Mammary epithelial cell (primary cell): ENCODE results near the gene NOTO.

Source experiments
- CTCF ChIP-seq, 2 donors: IDR thresholded peaks in 1 of 2; conservative IDR thresholded peaks in 1 of 2; 2 replicates each; pipeline ENCODE4 v1.5.1; 2011 to 2012; ENCODE audit warnings: inconsistent platforms in 2 of 2, low read length in 2 of 2, mild to moderate bottlenecking in 2 of 2, control low read depth in 1 of 2, low read depth in 1 of 2; ENCODE audit not compliant: insufficient read depth in 1 of 2; ENCODE audit errors: extremely low read depth in 1 of 2
- EZH2 ChIP-seq: IDR thresholded peaks from 2 replicates; pipeline ENCODE4 v1.6.1; 2012; ENCODE audit warnings: low read length, inconsistent platforms, borderline replicate concordance

- TF ChIP-seq CTCF (conservative IDR thresholded peaks at IDR 0.05 in 1 of 2, IDR thresholded peaks at IDR 0.05 in 1 of 2; ENCODE audit: extremely low read depth in 1 of 2, insufficient read depth in 1 of 2, low read depth in 1 of 2, low read length in 2 of 2) (no peak), EZH2 (no peak)
Measured at GRCh38 chr2:73210696-73211095, 8.3 kb downstream of the NOTO start.
